Skeletal muscle tissue (tissue), 4 donors: ENCODE data around the gene ZNF821. TPM values are rescaled to one million over a fixed set of nuclear protein-coding genes. Genes with fewer than 3 reads are reported as not detected.

Source experiments
- H3K27ac ChIP-seq: one replicate; pipeline ENCODE4 v1.7.0; 2013; ENCODE audit warnings: mild to moderate bottlenecking, low read depth, low read length, inconsistent platforms
- H3K27me3 ChIP-seq, 3 donors: one replicate each; pipeline ENCODE4 v1.7.0; 2013; ENCODE audit warnings: low read length in 3 of 3; ENCODE audit not compliant: control insufficient read depth in 3 of 3, insufficient read depth in 3 of 3
- H3K36me3 ChIP-seq, 3 donors: one replicate each; pipeline ENCODE4 v1.7.0; 2013; ENCODE audit warnings: low read length in 3 of 3; ENCODE audit not compliant: control insufficient read depth in 3 of 3, insufficient read depth in 3 of 3
- H3K4me1 ChIP-seq, 3 donors: one replicate each; pipeline ENCODE4 v1.7.0; 2013; ENCODE audit warnings: low read length in 3 of 3, mild to moderate bottlenecking in 3 of 3; ENCODE audit not compliant: control insufficient read depth in 3 of 3, insufficient read depth in 3 of 3
- H3K4me3 ChIP-seq, 3 donors: one replicate each; pipeline ENCODE4 v1.7.0; 2013; ENCODE audit warnings: low read length in 3 of 3
- H3K9ac ChIP-seq, 3 donors: one replicate each; pipeline ENCODE4 v1.7.0; 2013; ENCODE audit warnings: low read length in 3 of 3, mild to moderate bottlenecking in 3 of 3, moderate library complexity in 2 of 3, low read depth in 1 of 3
- H3K9me3 ChIP-seq, 3 donors: one replicate each; pipeline ENCODE4 v1.7.0; 2013; ENCODE audit warnings: low read length in 3 of 3; ENCODE audit not compliant: control insufficient read depth in 3 of 3
- total RNA-seq: library from RNA; depleted of rRNA; stranded (reverse); fragments of >200 nt; gene quantifications from one replicate; pipeline ENCODE4 v1.2.3, GENCODE V29; 2014
- donor health status: Osteomylitis.

The ZNF821 gene
- total RNA-seq, 1 donor from 2014 or later: 5.7 TPM

GRCh38 chr16:71889147-71889546 lies 5.2 kb upstream of the ZNF821 start:
- Histone ChIP-seq H3K9ac (no peak overlapping the region), H3K36me3 (no peaks in the 10 kb centered on the region), H3K27me3 (no peaks in the 10 kb centered on the region), H3K27ac (no peak overlapping the region), H3K4me3 (no peak overlapping the region), H3K9me3 (no peaks in the 10 kb centered on the region), H3K4me1 (peaks cover 3 to 8% (median 6%) of the 10 kb centered on the region in 3 donors)

DNA sequence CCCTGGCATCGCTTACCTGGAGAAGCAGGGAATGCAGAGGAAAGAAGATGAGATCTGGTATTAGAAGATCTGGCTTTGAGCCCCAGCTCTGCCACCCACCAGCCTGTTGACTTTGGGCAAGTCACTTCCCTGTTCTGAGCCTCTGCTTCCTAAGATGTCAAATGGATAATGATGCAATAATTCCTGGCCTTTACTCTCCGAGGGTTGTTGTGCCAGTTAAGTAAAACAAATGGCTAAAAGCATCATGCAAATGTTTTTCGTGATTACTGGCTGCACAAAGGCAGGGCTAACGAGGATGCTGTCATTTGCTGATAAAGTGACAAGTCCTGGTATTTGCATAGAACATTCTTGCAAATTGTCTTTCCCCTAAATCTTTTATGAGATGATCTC lies 1.3 kb upstream of the ZNF821 start:
- Histone ChIP-seq H3K4me3 (no peak overlapping the region), H3K9me3 (no peaks in the 10 kb centered on the region), H3K27ac (no peak overlapping the region), H3K27me3 (no peaks in the 10 kb centered on the region), H3K36me3 (peaks cover 0 to 6% (median 6%) of the 10 kb centered on the region in 3 donors), H3K4me1 (peaks cover 10 to 15% (median 14%) of the 10 kb centered on the region in 3 donors), H3K9ac (no peak overlapping the region)

DNA sequence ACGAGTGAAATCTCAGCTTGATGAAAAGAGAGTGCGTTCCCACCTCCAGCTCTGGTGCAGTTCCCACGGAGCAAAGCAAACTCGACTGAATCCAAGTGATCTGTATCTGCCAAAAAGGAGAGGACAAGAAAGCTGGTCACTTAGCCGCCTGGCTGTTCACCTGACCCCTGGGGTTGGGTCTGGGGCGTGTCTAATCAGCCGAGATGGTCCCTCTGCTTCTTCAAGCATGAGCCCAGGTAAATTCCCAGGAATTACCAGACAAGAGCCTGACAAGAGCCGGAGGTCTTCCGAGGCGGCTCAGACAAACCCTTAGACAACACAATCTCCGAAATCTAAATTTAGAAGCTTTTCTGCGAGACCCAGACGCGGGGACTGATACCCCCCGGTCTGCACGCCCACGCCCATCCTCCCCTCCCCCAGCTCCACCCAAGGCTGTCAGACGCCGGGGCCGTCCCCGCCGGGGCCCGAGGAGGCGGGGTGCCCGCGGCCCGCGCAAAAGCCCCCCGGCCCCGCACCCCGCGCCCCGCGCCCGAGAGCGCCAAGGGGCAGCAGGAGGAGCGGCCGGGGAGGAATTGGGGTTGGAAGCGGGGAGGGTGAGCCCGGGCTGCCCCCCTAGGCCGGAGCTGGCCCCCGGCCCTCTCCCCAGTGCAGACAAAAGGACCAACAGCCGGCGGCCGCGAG lies 674 bp downstream of the ZNF821 start:
- H3K9me3 ChIP-seq: no peaks in the 10 kb centered on the region
- H3K27ac ChIP-seq: peak overlapping the region; percentile 89
- peak overlapping the region; percentile 88 to 92 (median 88) for H3K4me3 ChIP-seq
- no peaks in the 10 kb centered on the region for H3K27me3 ChIP-seq
- peaks cover 10 to 15% (median 14%) of the 10 kb centered on the region in 3 donors for H3K4me1 ChIP-seq
- peak overlapping the region; percentile 92 to 93 (median 92) for H3K9ac ChIP-seq
- H3K36me3 ChIP-seq: peaks cover 0 to 17% (median 15%) of the 10 kb centered on the region in 3 donors

DNA sequence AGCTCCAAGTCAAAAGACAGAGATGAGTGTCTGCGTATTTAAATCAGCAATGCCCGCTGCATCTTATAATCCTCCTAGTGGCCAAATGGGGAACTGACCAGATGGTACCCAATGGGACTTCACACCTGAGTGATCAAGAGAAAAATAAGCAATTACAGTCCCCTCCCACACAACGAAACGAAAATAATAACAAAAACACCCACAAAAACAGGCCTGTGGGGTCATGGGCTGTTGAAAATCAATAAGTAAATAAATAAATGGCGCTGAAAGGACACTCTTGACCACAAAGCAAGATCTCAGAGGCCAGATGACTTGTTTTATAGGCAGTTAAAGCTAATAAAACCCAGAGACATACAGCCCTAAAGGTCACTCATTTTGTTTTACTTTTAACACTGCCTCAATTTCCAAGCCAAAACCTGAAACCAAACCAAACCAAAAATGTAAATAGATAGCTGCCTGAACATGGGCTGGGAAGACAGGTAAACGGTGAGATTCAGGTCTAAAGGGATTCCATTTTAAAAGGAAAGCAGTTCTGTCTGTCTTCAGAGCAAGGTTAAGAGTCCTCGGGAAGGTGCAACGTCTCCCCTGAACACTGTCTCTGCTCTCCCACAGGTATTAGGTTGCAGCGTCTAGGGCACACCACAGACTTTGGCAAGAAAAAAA lies 1.3 kb downstream of the ZNF821 start:
- Histone ChIP-seq H3K4me3 (peak overlapping the region; percentile 69 to 88 (median 71)), H3K9me3 (no peaks in the 10 kb centered on the region), H3K27me3 (no peaks in the 10 kb centered on the region), H3K9ac (peak overlapping the region; percentile 46 to 93 (median 72)), H3K36me3 (peaks cover 0 to 17% (median 15%) of the 10 kb centered on the region in 3 donors), H3K4me1 (peaks cover 10 to 15% (median 14%) of the 10 kb centered on the region in 3 donors), H3K27ac (peak overlapping the region; percentile 89)

DNA sequence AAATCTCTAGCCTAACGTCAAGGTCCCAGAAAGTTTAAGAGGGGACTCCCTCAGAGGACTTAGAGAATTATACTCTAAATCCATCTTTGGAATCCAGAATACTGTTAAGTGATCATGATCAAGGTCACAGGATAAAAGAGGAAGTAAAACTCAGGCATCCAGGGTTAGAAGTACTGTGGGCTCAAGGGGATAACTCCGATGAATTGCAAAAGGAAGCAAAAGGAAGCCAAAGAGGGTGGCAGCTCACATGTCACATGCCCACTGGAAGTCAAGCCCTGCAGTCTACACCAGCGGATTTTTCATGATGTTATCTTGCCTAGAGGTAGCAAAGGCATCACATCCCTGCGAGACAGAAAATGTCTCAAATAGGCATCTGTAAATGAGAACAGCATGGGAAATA lies 3.8 kb downstream of the ZNF821 start:
- Histone ChIP-seq H3K4me1 (peaks cover 10 to 14% (median 13%) of the 10 kb centered on the region in 3 donors), H3K27me3 (no peaks in the 10 kb centered on the region), H3K9me3 (no peaks in the 10 kb centered on the region), H3K9ac (no peak overlapping the region), H3K4me3 (no peak overlapping the region), H3K36me3 (peaks cover 6 to 22% (median 20%) of the 10 kb centered on the region in 3 donors), H3K27ac (no peak overlapping the region)

DNA sequence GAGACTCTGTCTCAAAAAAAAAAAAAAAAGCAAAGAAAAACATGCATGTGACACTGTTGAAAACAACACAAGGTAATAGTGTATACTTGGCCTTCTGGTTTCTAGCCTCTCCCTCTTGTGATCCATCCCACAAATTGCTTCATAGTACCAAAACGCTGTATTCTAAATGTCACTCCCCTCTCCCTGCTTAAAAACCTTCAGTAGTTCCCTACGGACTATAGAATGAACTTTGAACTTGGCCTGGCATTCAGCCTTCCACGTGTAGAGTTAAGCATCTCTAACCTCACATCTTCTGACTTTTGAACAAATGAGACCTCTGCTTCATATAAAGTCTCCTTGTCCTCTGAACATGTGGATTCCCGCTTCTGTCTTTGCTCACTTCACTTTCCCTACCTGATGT lies 5.1 kb downstream of the ZNF821 start:
- no peak overlapping the region for H3K27ac ChIP-seq
- peaks cover 8 to 25% (median 22%) of the 10 kb centered on the region in 3 donors for H3K36me3 ChIP-seq
- H3K9ac ChIP-seq: no peak overlapping the region
- no peaks in the 10 kb centered on the region for H3K9me3 ChIP-seq
- no peak overlapping the region for H3K4me3 ChIP-seq
- no peaks in the 10 kb centered on the region for H3K27me3 ChIP-seq
- peaks cover 9 to 11% (median 10%) of the 10 kb centered on the region in 3 donors for H3K4me1 ChIP-seq

GRCh38 chr16:71873199-71873598 lies 10.8 kb downstream of the ZNF821 start:
- no peak overlapping the region for H3K4me3 ChIP-seq
- no peaks in the 10 kb centered on the region for H3K4me1 ChIP-seq
- H3K9me3 ChIP-seq: no peaks in the 10 kb centered on the region
- no peaks in the 10 kb centered on the region for H3K27me3 ChIP-seq
- no peak overlapping the region for H3K9ac ChIP-seq
- peaks cover 7 to 9% (median 8%) of the 10 kb centered on the region in 3 donors for H3K36me3 ChIP-seq
- no peak overlapping the region for H3K27ac ChIP-seq

DNA sequence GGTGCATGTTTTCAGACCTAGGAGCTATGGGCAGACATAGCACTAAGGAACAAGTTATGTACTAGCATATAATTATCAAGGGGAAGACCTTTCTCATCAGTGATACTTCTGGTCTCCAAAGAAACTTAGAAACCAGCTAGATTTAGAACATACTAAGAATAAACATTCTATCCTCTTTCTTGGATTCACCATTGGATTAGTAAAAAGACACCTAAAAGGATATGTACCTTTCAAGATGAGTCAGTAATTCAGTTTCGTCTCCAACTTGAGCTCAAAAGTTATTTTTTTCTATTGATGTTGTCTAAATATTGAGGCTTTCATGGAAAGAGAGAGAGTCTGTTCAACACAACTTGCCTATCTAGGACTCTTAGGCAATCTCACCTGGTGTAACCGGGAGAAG lies 13.2 kb downstream of the ZNF821 start:
- Histone ChIP-seq H3K9me3 (no peaks in the 10 kb centered on the region), H3K4me3 (no peak overlapping the region), H3K27ac (no peak overlapping the region), H3K9ac (no peak overlapping the region), H3K36me3 (peaks cover 5 to 8% (median 8%) of the 10 kb centered on the region in 3 donors), H3K4me1 (no peaks in the 10 kb centered on the region), H3K27me3 (no peaks in the 10 kb centered on the region)

DNA sequence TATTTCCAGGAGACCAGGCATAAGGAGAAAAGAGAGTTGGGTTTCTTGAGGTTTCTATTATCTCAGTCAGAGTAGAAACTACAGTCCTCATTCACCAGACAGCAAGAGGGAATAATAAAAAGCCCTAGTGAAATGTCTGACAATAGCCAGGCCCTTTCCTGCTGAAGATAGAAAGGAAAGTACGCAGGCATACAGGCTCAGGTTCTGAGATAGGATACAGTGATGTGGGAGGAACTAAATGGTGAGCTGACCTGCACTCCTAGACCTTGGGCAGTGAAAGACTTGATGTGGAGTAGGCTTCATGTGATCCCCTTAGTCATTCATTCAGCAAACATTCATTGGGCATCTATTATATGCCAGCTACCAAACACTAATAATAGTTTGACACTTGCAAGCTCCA lies 14.9 kb downstream of the ZNF821 start:
- H3K4me3 ChIP-seq: no peak overlapping the region
- no peaks in the 10 kb centered on the region for H3K27me3 ChIP-seq
- no peaks in the 10 kb centered on the region for H3K4me1 ChIP-seq
- no peaks in the 10 kb centered on the region for H3K9me3 ChIP-seq
- H3K27ac ChIP-seq: no peak overlapping the region
- H3K36me3 ChIP-seq: peaks cover 8 to 15% (median 10%) of the 10 kb centered on the region in 3 donors
- no peak overlapping the region for H3K9ac ChIP-seq

DNA sequence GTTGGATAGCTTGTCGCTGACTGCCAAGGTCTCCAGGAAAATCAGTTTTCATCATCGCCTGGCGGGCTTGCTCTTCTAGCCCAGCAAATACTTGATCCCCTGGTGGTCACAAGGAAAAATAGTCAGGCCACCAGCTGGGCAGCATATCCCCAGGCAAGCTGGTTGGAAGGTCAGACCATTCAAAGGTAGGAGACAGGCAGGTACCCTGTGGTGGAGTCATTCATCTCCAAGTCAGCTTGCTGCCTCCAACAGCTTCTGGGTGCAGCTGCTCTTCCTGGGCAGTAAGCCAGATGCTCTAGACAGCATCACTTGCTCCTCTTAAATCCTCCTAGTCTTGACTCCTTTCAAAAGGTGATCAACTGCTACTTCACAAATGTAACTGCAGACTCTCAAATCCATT lies 16.0 kb downstream of the ZNF821 start:
- Histone ChIP-seq H3K36me3 (peaks cover 10 to 24% (median 14%) of the 10 kb centered on the region in 3 donors), H3K4me3 (no peak overlapping the region), H3K27ac (no peak overlapping the region), H3K9me3 (no peaks in the 10 kb centered on the region), H3K4me1 (no peaks in the 10 kb centered on the region), H3K27me3 (no peaks in the 10 kb centered on the region), H3K9ac (no peak overlapping the region)
